A549 (cell line): ENCODE data around the gene CA10.

ENCODE experiments used
- CEBPB ChIP-seq, 2 experiments: fragments of >200 bp in 1 of 2; sonication (Bioruptor Twin) in 1 of 2; formaldehyde crosslinking in 1 of 2; IDR thresholded peaks; 2 replicates each; pipeline ENCODE4 v1.6.1; 2012 to 2016
- CTCF ChIP-seq: fragments of >200 bp; sonication (Bioruptor Twin); formaldehyde crosslinking; IDR thresholded peaks from 3 replicates; pipeline ENCODE4 v1.5.1; 2016
- JUN ChIP-seq, 2 experiments: fragments of >200 bp; sonication (Bioruptor Twin); formaldehyde crosslinking; IDR thresholded peaks; 2 replicates in 1 of 2; 3 replicates in 1 of 2; pipeline ENCODE4 v1.6.1; 2016 to 2017
- PBX3 ChIP-seq: IDR thresholded peaks from 2 replicates; pipeline ENCODE4 v1.6.1; 2012
- POLR2A ChIP-seq: IDR thresholded peaks from 2 replicates; pipeline ENCODE4 v1.6.1; 2012; ENCODE audit warnings: mild to moderate bottlenecking, low read length
- TF ChIP-seq, protein P1 (sequence below): fragments of 450-650 bp; IDR thresholded peaks from 2 replicates; pipeline ENCODE4 v1.6.1; 2014; ENCODE audit warnings: antibody characterized with exemption

DNA sequence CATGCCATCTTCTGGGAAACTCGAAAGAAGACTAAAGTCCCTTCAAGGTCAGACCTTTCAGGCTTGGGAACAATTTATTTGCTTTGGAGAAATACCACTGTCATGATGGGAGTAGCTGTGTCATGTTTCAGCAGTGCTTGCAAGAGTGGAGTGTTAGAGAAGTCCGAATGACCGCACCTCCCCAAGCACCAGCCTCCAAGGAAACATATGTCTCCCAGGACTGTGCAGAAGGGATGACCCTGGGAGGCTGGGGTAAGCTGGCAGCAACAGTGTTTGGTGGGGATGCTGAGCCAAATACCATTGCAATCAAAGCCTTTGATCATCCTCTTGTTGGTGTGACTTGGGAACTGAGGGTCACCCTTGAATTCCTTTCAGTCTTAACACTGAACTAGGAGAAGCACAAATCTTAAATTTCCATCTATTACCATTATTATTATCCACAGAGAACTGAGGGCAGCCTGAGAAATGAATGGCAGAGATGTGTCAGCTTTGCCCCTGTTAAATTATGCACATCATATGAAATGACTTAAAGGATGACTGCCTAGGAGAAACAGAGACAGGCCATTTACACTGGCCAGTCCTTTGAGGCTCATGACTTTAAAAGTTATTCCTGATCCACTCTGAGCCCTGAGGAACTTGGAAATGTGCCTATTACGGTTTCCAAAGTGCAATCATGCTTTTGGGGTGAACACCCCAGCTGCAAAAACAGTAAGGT lies 244.9 kb downstream of the CA10 start:
- TF ChIP-seq CTCF (no peak), JUN (IDR thresholded peaks at IDR 0.05) (no peak), POLR2A (no peak), PBX3 (no peak), CEBPB (IDR thresholded peaks at IDR 0.05) (no peak)
- TF ChIP-seq, protein P1, sequence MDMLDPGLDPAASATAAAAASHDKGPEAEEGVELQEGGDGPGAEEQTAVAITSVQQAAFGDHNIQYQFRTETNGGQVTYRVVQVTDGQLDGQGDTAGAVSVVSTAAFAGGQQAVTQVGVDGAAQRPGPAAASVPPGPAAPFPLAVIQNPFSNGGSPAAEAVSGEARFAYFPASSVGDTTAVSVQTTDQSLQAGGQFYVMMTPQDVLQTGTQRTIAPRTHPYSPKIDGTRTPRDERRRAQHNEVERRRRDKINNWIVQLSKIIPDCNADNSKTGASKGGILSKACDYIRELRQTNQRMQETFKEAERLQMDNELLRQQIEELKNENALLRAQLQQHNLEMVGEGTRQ: no peak
